Gastroesophageal sphincter (tissue), 3 donors: ENCODE results near the gene CHGA.

Experiments used
- POLR2A ChIP-seq, 2 donors: fragments of 450-650 bp; IDR thresholded peaks; one replicate each; pipeline ENCODE4 v1.6.1; 2017; ENCODE audit warnings: antibody characterized with exemption in 2 of 2, mild to moderate bottlenecking in 2 of 2, moderate library complexity in 1 of 2
- TF ChIP-seq, protein P1 (sequence below), 4 experiments: fragments of 200-600 bp in 2 of 4; fragments of 450-650 bp in 2 of 4; sonication (generic) in 1 of 4; IDR thresholded peaks; one replicate each; pipeline ENCODE4 v1.5.1; 2017 to 2019; ENCODE audit warnings: antibody characterized with exemption in 4 of 4, mild to moderate bottlenecking in 2 of 4, moderate library complexity in 2 of 4

DNA sequence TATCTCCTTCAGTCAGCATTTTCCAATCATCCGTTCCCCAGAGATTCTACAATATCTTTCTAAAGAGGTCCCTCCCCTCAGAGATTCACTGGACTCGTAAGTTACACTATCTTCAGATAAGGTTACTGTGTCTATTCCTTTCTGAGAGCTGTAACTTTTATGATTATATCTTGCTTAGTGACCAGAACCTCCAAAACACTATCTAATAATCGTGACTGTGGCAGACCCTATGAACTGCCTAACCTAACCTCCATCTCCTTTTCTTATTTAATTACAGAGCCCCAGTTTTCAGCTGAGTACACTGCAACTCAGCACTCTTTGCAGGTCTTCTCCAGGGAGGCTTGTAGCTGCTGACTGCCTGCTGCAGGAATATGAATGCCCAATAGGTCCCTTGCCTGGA lies 38.5 kb upstream of the CHGA start:
- TF ChIP-seq, protein P1, sequence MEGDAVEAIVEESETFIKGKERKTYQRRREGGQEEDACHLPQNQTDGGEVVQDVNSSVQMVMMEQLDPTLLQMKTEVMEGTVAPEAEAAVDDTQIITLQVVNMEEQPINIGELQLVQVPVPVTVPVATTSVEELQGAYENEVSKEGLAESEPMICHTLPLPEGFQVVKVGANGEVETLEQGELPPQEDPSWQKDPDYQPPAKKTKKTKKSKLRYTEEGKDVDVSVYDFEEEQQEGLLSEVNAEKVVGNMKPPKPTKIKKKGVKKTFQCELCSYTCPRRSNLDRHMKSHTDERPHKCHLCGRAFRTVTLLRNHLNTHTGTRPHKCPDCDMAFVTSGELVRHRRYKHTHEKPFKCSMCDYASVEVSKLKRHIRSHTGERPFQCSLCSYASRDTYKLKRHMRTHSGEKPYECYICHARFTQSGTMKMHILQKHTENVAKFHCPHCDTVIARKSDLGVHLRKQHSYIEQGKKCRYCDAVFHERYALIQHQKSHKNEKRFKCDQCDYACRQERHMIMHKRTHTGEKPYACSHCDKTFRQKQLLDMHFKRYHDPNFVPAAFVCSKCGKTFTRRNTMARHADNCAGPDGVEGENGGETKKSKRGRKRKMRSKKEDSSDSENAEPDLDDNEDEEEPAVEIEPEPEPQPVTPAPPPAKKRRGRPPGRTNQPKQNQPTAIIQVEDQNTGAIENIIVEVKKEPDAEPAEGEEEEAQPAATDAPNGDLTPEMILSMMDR (IDR thresholded peaks at IDR 0.05): no peak
- TF ChIP-seq POLR2A (IDR thresholded peaks at IDR 0.05): no peak
